ENCODE measurements around the gene ACP1. TPM values are rescaled to one million over a fixed set of nuclear protein-coding genes. Genes with fewer than 3 reads are reported as not detected.

ACP1 gene
- total RNA-seq, 6 donors from 2014 or later, result 34.7 to 113 (median 73.7) TPM

- Histone ChIP-seq H3K4me1 (peaks cover 25 to 37% (median 28%) of the 10 kb centered on the region in 4 donors), H3K27me3 (peaks cover 0 to 17% (median 9%) of the 10 kb centered on the region in 4 donors), H3K4me3 (peak overlapping the region; percentile 40 to 74 (median 62)), H3K9me3 (no peaks in the 10 kb centered on the region), H3K27ac (peak overlapping the region in 3 of 4 donors; percentile 59 to 76 (median 73)), H3K36me3 (peaks cover 0 to 4% (median under 1%) of the 10 kb centered on the region in 4 donors)
- TF ChIP-seq POLR2A (IDR thresholded peaks at IDR 0.05) (no peak), EP300 (IDR thresholded peaks at IDR 0.05) (no peak), POLR2AphosphoS5 (IDR thresholded peaks at IDR 0.05) (no peak), CTCF (IDR thresholded peaks at IDR 0.05) (no peak)
- 1 to 2% methylated on average over 12 to 17 of the region's 46 CpGs for whole genome bisulfite sequencing, 2 donors
- DNase-seq (peak in 1 of 2 donors; percentile 88), ATAC-seq (ENCODE audit: low FRiP score in 2 of 2) (peak in 1 of 2 donors; percentile 61)
Observed at GRCh38 chr2:287471-287885, 22.7 kb downstream of the ACP1 start.

GRCh38 chr2:287911-288757 is 23.4 kb downstream of the ACP1 start, which contains the start of gene ALKAL2:
Gene ALKAL2 (minus strand): TSS chr2:288091. CDS start chr2:287835, 256 bp downstream.
- H3K9me3 ChIP-seq, result no peaks in the 10 kb centered on the region
- H3K36me3 ChIP-seq, result peaks cover 0 to 4% (median 0%) of the 10 kb centered on the region in 4 donors
- TF ChIP-seq EP300 (IDR thresholded peaks at IDR 0.05), result no peak
- WGBS, 2 donors, result 4% methylated on average over 54 of the region's 128 CpGs; no CpG with 5 or more reads in 1 of the 2 donors
- H3K4me1 ChIP-seq, result peaks cover 25 to 37% (median 28%) of the 10 kb centered on the region in 4 donors
- H3K27ac ChIP-seq, result peak within 1 kb of the TSS; percentile 19 to 76 (median 66)
- H3K4me3 ChIP-seq, result peak within 1 kb of the TSS; percentile 40 to 74 (median 62)
- no peak for ATAC-seq (ENCODE audit: low FRiP score in 2 of 2)
- DNase-seq, result peak in 1 of 2 donors; percentile 91
- H3K27me3 ChIP-seq, result peaks cover 0 to 17% (median 9%) of the 10 kb centered on the region in 4 donors

- Histone ChIP-seq H3K36me3 (no peaks in the 10 kb centered on the region), H3K9me3 (no peaks in the 10 kb centered on the region), H3K4me1 (peaks cover 25 to 37% (median 28%) of the 10 kb centered on the region in 4 donors), H3K27me3 (peaks cover 0 to 17% (median 9%) of the 10 kb centered on the region in 4 donors), H3K4me3 (peak overlapping the region; percentile 3 to 74 (median 62)), H3K27ac (peak overlapping the region; percentile 19 to 76 (median 66))
- ATAC-seq (ENCODE audit: low FRiP score in 2 of 2), result no peak
- DNase-seq, result no peak
- TF ChIP-seq POLR2A (IDR thresholded peaks at IDR 0.05) (no peak), CTCF (IDR thresholded peaks at IDR 0.05) (no peak), EP300 (IDR thresholded peaks at IDR 0.05) (no peak), POLR2AphosphoS5 (IDR thresholded peaks at IDR 0.05) (no peak)
- WGBS, 2 donors, result 4 to 6% methylated on average over 11 to 23 of the region's 42 CpGs
Observed at GRCh38 chr2:288758-289361, 24.1 kb downstream of the ACP1 start.

DNA sequence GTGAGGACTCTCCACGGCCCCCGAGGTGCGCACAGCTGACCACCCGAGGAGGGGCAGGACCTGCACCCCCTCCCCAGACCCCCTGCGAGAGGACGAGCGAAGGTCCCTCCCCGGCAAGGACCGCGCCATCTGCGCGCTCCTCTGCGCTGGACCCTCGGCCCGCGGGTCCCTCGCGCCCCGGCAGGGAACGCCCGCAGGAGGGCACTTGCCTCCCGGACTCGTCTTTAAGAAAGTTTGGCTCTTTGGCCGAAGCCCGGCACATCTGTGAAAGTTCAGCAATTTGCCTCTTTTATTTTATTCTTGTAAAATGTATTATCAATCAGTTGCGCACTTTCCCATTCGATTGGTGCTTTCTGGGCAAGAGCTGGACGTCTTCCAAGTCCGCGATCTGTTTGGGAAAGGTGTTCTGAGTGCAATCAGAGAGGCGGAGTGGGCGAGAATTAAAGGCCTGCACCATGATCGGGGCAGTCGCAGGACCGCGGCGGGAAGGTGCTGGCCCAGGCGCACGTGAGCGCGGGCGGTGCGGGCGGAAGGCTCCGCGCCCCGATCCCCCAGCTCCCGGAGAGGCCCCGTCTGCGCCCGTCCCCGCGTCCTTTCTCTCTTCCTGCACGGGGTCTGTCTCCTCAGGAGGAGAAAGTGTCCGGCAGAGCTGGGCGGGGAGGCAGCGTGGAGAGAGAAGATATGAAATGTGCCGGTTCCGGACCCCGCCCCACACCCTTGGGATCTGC is 24.8 kb downstream of the ACP1 start:
- WGBS, 2 donors, result 2 to 3% methylated on average over 32 to 56 of the region's 60 CpGs
- peak overlapping the region in 3 of 4 donors; percentile 47 to 76 (median 48) for H3K27ac ChIP-seq
- peak; percentile 29 to 54 for ATAC-seq (ENCODE audit: low FRiP score in 2 of 2)

More for the DNA sequence above, 24.8 kb downstream of the ACP1 start:
- H3K9me3 ChIP-seq, result no peaks in the 10 kb centered on the region
- peak overlapping the region; percentile 28 to 74 (median 62) for H3K4me3 ChIP-seq
- H3K4me1 ChIP-seq, result peaks cover 25 to 37% (median 28%) of the 10 kb centered on the region in 4 donors
- peaks cover 0 to 17% (median 9%) of the 10 kb centered on the region in 4 donors for H3K27me3 ChIP-seq
- no peaks in the 10 kb centered on the region for H3K36me3 ChIP-seq
- TF ChIP-seq EP300 (IDR thresholded peaks at IDR 0.05) (no peak), CTCF (IDR thresholded peaks at IDR 0.05) (no peak)
- peak in 1 of 2 donors; percentile 87 for DNase-seq

Measured in upper lobe of left lung (tissue), 6 donors.